Superior temporal gyrus (tissue), 1 donor: ENCODE results near the gene BMPER.
A peak's percentile ranks its signal among the peaks of the same experiment; 100 is the strongest.

Experiments used
- DNase-seq: peaks from one replicate; pipeline ENCODE4 v3.0.0-alpha.2; 2016; ENCODE audit errors: extremely low spot score

Gene BMPER

DNA sequence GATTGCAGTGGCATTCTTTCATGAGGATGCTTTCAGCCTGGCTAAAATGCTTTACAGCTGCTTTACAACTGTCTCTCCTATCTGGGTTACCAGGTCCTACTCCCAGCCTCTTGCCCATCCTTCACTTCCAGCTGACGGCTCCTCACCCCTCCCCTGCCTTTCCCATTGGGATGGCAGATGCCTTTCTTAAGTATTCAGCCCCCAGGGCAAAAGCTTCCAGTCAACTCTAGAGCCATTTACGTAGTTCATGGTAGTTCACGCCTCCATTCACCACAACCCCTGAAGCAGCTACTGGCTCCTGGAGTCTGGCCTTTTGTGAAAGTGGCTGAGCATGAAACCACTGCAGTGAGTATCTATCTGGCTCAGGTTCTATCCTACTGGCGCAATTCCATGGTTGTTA is 17.2 kb upstream of the BMPER start:
- DNase-seq, result no peak

DNA sequence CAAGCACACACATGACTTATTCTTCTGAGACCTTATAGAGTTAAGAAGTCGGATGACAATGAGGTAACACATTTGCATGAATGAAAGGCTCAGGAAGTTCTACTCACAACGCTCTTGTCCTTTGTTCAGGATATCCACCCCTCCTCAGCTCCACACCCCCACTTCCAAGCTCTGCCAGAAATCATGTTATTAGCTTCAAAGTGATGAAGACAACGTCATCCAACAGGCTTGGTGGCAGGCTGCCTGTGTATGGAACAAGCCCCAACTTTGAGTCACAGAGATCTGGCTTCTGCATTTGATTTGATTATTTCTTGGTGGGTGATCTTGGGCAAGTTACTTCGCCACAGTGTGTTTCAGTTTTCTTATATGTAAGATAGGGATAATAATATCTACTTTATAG is 12.4 kb upstream of the BMPER start:
- no peak for DNase-seq

DNA sequence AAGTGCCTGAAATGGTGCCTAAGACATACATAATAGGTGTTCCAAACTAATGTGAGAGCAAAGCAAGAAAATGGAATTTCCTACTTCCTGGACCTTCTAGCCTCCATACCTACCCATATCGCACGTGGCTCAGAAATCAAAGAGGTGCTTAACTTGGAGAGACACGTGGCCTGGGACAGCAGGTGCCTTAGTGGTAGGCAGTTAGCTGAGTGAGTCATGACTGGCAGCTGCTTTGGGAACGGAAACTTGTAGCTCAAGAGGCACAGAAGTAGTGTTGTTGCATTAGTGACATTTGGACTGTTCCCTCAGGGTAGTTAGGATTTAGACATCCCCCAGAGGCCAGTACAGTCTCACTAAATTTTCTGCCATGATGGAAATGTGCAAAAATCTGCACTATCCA is 12.0 kb upstream of the BMPER start:
- no peak for DNase-seq

DNA sequence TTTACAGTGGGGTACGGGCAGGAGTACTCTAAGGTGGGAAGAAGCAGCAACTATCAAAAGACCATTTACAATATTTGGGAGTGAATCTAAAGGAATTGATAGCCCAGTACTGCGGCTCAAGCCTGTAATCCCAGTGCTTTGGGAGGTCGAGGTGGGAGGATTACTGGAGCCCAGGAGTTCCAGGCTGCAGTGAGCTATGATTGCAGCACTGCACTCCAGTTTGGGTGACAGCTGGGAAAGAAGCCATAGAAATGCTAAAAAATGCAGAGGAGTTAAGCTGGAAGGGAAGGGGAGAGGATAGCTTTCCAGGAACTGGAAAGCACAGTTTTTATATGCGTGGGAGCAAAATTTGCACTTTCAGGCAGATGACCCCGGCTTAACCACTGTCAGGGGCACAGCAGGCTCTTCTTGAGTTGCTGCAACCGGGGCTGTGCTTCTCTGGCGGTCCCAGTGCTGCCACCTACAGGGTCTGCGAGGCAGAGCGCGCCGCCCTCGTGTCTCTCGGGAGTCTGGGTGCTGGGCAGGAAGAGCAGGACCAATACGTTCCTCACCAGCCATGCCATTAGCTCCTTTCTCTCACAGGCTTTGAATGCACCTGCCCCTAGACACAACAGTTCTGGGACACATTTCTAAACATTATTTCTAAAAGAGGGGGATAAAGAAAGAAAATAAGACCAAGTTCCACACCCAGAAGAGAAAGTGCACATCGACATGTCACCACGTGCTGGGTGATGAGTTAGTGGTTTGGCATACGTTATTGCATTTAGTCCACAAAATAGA is 10.1 kb upstream of the BMPER start:
- DNase-seq, result peak; percentile 85

DNA sequence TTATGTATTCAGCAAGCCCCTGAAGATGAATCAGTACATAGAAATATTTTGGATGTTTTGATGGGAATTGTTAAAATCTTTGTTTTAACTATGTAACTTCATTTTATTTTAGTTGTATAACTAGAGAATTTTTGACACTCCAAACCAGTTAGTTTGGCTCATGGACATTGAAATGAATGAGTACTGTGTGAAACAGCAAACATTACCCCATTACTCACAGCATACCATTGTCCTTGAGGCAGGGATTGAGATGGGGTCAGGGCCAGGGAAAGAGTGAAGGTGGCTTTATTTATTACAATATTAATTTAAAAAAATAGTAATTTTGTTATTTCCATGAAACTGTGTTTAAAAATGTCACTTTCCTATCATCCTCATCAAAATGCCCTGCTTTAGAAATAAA is 4.8 kb upstream of the BMPER start:
- DNase-seq, result no peak

DNA sequence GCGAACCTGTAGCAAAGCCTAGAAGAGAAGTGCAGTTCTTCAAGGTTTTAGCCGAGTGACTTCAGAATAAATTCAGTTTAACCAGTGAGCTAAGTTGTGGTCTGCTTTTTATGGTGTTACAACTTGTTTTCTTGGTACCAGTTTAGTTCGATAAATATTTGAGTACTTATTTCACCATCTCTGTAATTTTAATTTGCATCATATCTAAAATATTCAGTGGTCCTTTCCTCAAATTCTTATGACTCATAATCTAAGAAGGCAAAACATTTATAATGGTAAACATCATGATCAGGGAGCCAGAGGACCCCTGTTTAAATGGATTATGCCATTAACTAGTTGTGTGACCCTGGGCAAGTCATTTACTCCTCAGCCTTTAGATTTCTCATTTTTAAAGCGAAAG is 4.1 kb upstream of the BMPER start:
- DNase-seq, result no peak

DNA sequence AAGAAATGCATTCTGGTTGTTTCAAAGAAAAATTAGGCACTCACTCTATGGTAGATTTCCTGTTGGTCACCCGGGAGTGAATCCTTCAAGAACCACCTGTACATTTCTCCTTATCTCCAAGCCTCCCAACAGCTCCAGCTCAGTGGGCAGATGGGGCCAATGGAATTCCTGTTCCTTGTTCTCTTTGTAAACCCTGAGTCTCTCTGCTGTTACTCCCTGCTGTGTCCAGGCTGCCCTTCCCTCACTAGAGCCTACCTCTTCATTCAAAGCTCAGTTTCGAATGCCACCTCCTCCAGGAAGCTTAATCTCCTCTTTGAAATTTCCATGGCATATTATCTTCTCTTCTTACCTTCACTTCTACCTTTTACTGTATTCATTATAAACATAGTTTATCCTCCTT is 3.5 kb upstream of the BMPER start:
- DNase-seq, result no peak

DNA sequence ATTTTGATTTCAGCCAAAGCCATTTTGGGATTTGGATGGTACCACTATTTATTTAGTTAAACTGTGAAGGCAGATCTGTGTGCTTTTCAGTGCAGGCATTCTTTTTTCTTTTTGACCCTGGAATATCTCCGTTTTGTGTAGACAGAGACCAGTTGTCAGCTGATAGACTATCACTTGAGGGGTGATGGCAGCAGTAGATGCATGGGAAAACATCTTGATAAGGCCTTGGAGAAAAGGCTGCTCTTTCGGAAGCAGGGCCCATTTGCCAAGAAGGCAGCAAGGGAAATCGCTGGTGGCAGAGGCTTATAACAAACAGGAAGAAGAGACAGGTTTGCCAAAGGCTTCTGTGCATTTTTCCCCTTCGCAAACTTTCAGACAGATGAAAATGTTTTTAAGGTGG is 2.6 kb upstream of the BMPER start:
- no peak for DNase-seq

DNA sequence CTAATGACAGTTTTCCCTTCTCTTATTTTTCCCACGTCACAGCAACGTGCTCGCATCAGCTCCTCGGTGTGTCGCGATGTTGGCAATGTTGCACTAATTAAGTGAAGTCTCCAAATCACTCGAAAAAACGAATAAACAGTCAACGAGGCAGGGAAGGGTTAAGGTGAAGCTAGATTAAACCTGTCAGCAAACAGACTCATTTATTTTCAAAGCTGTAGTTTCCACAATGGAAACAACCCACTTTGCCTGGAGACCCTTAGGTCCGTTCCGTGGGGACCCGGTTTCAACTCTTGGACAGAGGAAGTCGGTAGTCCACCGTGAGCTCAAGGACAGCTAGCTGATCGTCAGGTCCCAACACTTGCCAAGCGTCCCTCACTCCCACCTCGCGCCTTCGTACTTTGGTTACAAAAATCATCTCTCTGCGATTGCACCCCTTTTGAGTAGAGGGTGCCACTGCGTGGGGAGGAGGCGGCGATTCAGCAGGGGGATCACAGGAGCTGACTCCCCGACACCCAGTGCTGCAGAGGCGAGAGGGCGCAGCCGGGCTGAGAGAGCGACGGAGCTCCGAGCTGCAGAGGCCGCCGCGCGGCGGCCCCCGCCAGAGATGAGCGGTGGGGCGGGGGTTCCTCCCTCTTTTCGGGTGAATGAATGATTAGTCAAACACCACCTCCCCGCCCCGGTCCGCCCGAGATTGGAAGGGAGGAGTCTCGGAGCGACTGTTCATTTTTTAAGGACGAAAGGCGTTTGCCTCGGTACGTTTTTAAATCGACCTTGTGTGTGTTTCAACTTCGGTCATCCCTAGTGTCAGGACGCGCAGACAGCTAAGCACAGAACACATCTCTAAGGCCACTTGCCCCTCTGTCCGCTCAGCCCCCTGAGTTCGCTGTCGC is 1.3 kb upstream of the BMPER start:
- DNase-seq, result no peak

DNA sequence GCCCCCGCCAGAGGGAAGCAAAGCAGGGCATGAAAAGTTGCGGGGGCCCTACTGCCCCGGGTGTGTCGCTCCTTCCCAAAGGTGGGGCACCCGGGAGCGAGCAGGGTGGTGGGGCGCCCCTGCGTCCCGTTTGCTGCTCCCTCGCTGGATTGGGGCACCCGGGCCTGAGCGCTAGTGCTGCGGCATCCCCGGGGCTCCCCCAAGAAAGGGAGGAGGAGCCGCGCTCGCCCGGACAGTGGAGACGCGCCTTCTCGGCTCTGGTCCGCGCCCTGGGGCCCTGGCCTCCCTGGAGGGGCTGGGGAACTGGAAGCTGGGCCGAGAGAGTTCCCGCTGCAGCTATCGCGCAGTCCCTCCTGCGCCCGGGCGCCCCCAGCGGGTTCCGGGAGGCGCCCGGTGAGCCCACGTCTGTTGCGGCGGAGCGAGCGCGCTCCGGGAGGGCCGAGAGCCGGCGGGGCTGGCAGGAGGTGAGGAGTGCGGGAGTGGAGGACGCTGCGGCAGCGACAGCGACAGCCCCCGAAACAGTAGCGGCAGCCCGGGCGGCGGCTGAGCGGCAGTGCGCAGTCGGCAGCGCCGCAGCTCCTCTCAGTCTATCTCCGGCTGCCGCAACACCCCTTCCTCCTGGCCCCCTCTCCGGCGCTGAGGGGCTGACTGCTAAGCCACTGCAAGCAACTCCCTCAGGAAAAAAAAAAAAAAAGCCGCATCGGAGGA is 504 bp upstream of the BMPER start:
- DNase-seq, result no peak

DNA sequence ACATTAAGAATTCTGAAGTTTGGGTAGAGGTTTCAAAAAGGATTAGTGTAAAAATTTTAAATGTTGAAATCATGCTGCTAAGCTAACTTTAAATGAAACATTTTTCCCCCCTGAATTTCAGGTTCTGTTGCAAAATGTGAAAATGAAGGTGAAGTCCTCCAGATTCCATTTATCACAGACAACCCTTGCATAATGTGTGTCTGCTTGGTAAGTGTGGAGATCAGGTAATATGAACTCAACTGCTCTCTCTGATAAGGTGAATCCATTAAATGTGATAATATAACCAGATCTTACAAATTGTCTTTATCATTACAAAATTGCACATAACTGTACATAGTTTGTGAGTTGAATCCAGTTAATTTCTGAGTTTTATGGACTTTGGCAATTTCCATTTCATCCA is 1.4 kb downstream of the BMPER start:
- no peak for DNase-seq

DNA sequence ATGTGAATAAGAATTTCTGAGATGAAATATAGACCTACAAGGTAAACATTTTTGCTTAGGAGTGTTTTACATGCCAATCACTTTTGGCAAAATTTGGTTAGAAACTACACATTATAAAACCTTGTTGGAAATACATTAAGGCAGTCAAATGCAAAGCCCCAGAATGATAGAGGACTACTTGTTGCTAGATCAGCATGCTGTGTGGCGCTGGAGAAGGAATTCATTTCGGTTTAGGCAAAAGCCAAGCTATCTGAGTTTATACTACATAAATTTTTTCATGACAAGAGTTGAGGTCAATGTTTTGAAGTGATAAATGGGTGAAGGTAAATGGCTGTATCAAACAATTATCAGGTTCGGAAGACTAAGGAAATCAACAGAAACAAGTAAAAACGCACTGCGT is 2.3 kb downstream of the BMPER start:
- DNase-seq, result no peak

DNA sequence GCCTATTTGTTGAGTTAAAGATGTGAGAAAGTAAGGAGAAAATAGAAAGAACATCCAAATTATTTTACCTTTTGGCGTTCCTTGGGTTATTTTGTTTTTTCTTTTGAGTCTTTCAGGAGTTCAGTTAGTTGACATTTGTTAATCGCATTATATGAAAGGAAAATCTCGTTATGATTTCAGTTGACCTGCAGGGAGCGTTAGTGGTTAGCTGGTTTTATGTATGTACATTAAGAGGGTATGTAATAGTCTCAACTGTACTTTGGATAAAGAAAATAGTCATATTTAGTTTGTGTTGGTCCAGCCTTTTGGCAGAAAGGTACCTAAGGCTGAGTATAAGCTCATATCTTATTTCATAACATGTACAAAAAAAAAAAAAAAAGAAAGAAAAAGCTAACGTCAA is 4.0 kb downstream of the BMPER start:
- DNase-seq, result no peak

DNA sequence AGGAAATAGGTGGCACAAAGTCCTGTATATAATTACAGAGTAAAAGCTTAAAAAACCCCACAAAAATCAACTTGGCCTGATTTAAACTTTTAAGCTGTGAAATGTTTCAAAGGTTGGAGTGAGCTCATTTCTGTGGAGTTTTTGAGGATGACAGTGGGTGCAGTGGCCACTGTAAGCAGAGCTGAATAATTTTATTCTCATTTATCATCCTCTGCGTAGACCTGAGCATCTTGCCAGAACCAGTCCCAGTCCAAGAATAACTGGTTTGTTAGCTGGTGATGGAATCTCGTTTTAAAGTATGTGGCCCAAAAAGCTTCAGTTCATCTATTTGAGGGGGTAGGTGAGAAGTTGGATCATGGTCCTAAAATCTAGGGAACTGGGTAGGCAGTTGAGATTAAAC is 4.4 kb downstream of the BMPER start:
- DNase-seq, result no peak

DNA sequence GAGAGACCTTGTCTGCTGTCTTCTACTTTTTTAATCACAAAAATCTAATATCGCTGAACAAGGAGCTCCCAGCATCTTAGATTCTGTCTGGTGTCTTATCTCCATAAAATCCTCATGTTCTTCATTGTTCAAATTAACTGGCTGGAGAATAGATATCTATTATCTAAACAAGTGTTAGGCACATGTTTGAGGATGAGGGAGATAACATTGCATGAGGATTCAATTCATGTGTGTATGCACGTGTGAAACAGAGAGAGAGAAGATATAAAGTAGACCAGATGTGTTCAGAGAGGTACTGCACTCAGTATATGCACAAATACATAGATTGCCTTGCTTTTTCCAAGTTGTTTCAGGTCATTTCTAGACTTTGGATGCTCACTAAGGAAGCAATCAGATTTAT is 5.4 kb downstream of the BMPER start:
- no peak for DNase-seq

DNA sequence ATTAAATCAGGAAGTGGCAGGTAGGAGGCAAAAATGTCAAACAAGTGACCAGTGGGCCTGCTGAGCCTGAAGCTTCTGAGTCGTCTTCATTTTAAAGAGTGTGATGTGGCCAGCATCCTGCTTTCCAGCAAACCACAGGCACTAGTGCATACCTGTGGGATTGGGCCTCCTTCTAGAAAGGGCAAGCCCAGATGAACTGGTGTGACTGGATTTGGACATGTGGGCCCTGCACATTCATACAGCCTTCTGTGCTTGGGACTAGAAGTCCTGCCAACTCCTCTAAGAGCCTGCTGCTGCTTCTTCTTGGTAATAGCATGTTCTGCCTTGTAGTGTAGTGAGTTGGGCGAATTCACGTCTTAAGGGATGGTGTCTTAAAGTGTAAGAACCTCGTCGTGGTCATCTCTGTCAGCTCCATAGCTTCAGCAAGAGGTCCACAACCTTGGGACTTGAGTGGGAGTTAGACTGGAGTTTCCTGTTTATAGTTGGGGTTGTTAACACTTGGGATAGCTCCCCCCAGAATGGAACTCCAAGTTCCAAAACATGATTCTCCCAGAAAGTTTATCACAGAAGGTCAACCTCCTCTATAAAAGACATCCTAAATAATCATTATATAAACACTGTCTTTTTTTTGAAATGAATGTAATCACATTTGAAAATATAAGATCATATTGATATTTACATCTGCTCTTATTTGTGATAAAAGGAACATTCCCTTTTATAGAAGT is 11.2 kb downstream of the BMPER start:
- no peak for DNase-seq

DNA sequence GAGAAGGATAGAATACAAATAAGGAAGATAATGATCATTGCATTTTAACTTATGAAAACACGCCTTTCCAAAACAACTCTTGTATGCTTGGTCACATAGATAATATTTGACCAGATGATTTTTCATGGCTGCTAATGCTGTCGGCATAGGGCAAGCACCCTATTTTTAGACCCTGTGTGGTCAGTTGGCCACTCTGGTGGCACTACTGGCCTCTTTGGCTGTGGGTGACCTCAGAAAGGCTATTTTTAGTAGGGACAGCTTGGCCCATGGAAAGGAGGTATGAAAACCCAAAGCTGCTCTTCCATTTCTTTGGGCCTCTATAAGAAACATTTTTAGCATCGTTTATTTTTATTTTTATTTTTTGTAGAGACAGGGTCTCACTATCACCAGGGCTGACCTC is 12.3 kb downstream of the BMPER start:
- no peak for DNase-seq

DNA sequence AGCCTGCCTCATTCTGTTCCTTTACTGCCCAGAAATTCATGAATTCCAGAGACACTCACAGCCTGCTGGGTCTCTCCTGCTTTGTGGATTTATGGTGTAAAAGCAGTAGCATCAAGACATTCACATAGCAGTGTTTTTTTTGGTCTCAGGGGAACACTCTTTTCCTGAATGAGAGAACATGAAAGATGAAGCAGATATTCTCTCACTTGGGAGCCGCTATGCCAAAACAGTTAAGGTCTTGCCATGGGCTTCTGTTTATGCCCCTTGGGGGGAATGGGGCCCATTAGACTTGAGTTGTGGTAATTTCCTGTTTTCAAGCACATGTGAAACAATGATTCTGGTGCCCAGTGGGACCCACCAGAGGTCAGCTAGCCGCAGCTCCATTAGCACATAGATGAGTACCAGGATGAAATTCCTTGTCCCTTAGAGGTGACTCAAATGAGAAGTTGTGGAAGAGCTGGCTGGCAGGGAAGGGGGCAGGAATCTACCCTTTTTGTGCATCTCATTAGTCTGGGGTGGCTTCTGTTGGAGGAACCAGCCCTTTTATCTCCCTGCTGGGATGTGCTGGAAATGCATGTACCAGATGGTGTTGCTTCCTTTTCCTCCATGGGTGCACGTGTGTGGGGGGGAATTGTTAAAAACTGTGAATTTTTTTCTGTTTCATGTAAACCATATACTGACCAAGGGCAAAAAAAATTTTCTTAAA is 13.3 kb downstream of the BMPER start:
- DNase-seq, result no peak

DNA sequence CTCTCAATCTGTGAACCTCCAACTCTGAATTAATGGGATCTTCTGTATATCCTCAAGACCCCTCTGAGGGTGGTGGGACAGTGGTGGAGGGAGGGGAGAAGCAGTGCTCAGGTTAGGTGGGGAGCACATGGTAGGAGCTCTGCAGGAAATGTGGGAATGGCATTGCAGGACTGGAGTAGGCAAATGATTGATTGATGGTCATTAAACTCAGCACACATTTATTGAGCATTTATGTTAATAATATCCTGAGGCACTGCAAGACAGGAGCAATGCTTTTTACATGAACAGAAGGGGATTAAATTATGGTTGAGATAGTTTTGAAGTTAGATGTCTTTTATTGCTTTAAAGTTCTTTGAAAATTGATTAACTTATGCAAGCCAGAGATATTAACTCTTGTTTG is 14.1 kb downstream of the BMPER start:
- DNase-seq, result no peak

DNA sequence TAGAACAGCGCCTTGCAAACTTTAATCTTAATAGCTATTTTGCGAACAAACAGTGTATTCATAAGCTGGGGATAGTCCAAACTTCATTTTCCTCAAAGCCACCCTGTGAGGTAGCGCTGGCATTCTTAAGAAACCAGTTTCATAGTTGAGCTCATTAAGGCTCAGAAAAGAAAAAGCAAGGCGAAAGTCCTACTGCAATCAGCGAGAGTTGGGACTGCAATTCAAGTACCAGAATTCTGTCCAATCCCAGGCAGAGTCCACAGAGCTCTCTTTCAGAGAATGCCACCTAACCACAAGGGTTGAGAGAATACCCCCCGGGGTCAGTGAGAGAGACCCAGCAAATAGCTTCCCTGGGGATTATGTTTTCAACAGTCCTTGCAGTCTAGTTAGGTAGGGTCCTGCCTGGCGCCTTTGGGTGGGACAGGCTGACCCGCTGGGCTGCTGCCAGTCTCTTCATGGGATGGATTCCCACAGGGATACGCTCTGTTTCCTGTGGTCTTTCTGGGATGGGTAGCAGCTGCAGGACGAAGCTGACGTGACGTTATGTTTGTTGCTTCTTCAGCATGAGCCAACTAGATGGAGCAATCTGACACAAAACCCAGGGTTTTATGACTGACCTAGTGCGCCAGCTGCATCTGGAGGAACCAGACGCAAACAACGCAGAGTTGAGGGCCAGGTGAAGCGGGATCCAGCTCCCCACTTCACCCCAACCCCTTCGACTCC is 16.0 kb downstream of the BMPER start:
- no peak for DNase-seq

DNA sequence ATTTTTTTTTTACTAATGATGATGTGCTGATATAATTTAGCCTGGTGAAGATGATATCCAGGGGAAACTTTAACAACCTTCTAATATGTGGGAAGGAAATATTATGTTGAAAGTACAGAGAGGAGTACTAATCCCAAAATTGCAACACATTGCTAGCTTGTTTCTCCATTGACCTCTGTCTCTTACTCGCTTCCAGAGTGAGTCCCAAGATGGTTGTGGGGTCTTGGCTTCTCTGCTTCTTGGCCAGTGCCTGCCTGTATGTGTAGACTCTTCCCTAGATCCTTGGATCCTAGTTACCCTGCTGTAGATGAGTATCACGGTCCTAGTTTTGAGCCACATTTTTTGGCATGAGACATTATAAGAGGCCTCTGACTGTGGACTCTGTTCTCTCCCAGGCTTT is 17.5 kb downstream of the BMPER start:
- DNase-seq, result no peak
